SU-DHL-6 (cell line): ENCODE measurements around the gene LAMB2.

Source experiments
- H2AFZ ChIP-seq: fragments of 200-600 bp; sonication (generic); 2 replicates; pipeline ENCODE4 v1.6.1; 2014; ENCODE audit warnings: low read depth, mild to moderate bottlenecking, moderate library complexity, mixed read lengths, antibody characterized with exemption, low read length; ENCODE audit not compliant: severe bottlenecking
- H3F3A ChIP-seq: fragments of 200-600 bp; shearing (Covaris generic); 2 replicates; pipeline ENCODE4 v1.6.0; 2016; ENCODE audit warnings: antibody characterized with exemption, mild to moderate bottlenecking; ENCODE audit not compliant: insufficient read depth
- H3K27ac ChIP-seq: fragments of 200-600 bp; sonication (generic); 2 replicates; pipeline ENCODE4 v1.5.1; 2016; ENCODE audit warnings: low read depth, mild to moderate bottlenecking, low read length, moderate library complexity, mixed read lengths
- H3K27me3 ChIP-seq: fragments of 200-600 bp; sonication (generic), shearing (Covaris generic); 2 replicates; pipeline ENCODE4 v1.6.0; 2014; ENCODE audit warnings: mild to moderate bottlenecking, low read length
- H3K36me3 ChIP-seq: fragments of 200-600 bp; sonication (generic); 2 replicates; pipeline ENCODE4 v1.6.1; 2014; ENCODE audit warnings: mild to moderate bottlenecking, low read length, mixed read lengths
- H3K4me2 ChIP-seq: fragments of 300-600, 200-600 bp; shearing (Covaris generic), sonication (generic); 2 replicates; pipeline ENCODE4 v1.6.0; 2014; ENCODE audit warnings: low read length, low read depth, mild to moderate bottlenecking; ENCODE audit not compliant: poor library complexity, severe bottlenecking
- H3K4me3 ChIP-seq: fragments of 200-600 bp; sonication (generic); 2 replicates; pipeline ENCODE4 v1.5.1; 2014; ENCODE audit warnings: antibody characterized with exemption, low read length, mild to moderate bottlenecking, mixed read lengths; ENCODE audit not compliant: insufficient read depth, poor library complexity, severe bottlenecking
- H3K79me2 ChIP-seq: fragments of 200-600 bp; sonication (generic); 2 replicates; pipeline ENCODE4 v1.6.1; 2014; ENCODE audit warnings: mild to moderate bottlenecking, low read length, moderate library complexity; ENCODE audit not compliant: insufficient read depth
- H3K9ac ChIP-seq: fragments of 200-600 bp; sonication (generic); 2 replicates; pipeline ENCODE4 v1.7.0; 2014; ENCODE audit warnings: mild to moderate bottlenecking, low read length
- H3K9me2 ChIP-seq: fragments of 200-600 bp; sonication (generic); replicated peaks from 2 replicates; pipeline ENCODE4 v1.6.1; 2014; ENCODE audit warnings: low read length; ENCODE audit not compliant: insufficient read depth
- H3K9me3 ChIP-seq: fragments of 200-600 bp; sonication (generic); 2 replicates; pipeline ENCODE4 v1.6.1; 2014; ENCODE audit warnings: low read length, mixed read lengths; ENCODE audit not compliant: insufficient read depth
- H4K20me1 ChIP-seq: fragments of 200-600 bp; sonication (generic); 2 replicates; pipeline ENCODE4 v1.6.1; 2014; ENCODE audit warnings: low read depth, mild to moderate bottlenecking, antibody characterized with exemption, low read length, moderate library complexity, mixed read lengths
- EZH2phosphoT487 ChIP-seq: fragments of 200-600 bp; sonication (generic), shearing (Covaris generic); conservative IDR thresholded peaks from 2 replicates; pipeline ENCODE4 v1.6.1; 2018; ENCODE audit warnings: mild to moderate bottlenecking, antibody characterized with exemption, low read length, moderate library complexity, mixed read lengths
- TF ChIP-seq, protein P1 (sequence below): fragments of 200-600 bp; sonication (generic); IDR thresholded peaks from one replicate; pipeline ENCODE4 v1.5.1; 2017; ENCODE audit warnings: antibody characterized with exemption, mild to moderate bottlenecking, low read length, moderate library complexity; ENCODE audit not compliant: insufficient read depth, poor library complexity, severe bottlenecking

Gene LAMB2

DNA sequence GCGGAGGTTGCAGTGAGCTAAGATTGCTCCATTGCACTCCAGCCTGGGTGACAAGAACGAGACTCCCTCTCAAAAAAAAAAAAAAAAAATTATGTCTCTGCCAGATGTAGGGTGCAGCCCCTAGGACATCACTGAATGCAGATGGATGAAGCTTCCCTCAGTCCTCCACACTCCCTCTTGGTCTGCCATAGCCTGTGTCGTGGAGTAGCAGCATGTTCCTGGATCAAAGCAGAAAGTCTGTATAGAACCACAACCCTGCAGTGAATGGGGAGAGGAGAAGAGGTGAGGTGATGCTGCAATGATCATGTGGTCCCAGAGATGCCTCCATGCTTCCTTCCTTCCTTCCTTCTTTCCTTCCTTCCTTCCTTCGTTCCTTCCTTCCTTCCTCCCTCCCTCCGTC is 15.3 kb upstream of the LAMB2 start:
- Histone ChIP-seq H4K20me1 (no peaks in the 10 kb centered on the region), H3K9me3 (no peaks in the 10 kb centered on the region), H3K79me2 (no peaks in the 10 kb centered on the region), H2AFZ (no peak overlapping the region), H3K27ac (no peak overlapping the region), H3K27me3 (no peaks in the 10 kb centered on the region), H3F3A (no peaks in the 10 kb centered on the region), H3K4me3 (no peak overlapping the region), H3K4me2 (no peak overlapping the region), H3K36me3 (no peaks in the 10 kb centered on the region), H3K9me2 (no peaks in the 10 kb centered on the region), H3K9ac (no peak overlapping the region)
- no peak for TF ChIP-seq EZH2phosphoT487
- TF ChIP-seq, protein P1, sequence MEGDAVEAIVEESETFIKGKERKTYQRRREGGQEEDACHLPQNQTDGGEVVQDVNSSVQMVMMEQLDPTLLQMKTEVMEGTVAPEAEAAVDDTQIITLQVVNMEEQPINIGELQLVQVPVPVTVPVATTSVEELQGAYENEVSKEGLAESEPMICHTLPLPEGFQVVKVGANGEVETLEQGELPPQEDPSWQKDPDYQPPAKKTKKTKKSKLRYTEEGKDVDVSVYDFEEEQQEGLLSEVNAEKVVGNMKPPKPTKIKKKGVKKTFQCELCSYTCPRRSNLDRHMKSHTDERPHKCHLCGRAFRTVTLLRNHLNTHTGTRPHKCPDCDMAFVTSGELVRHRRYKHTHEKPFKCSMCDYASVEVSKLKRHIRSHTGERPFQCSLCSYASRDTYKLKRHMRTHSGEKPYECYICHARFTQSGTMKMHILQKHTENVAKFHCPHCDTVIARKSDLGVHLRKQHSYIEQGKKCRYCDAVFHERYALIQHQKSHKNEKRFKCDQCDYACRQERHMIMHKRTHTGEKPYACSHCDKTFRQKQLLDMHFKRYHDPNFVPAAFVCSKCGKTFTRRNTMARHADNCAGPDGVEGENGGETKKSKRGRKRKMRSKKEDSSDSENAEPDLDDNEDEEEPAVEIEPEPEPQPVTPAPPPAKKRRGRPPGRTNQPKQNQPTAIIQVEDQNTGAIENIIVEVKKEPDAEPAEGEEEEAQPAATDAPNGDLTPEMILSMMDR, result no peak

- Histone ChIP-seq H3F3A (no peaks in the 10 kb centered on the region), H3K9me3 (no peaks in the 10 kb centered on the region), H3K36me3 (no peaks in the 10 kb centered on the region), H2AFZ (no peak overlapping the region), H3K9ac (no peak overlapping the region), H3K9me2 (no peaks in the 10 kb centered on the region), H3K27ac (no peak overlapping the region), H3K27me3 (no peaks in the 10 kb centered on the region), H3K79me2 (no peaks in the 10 kb centered on the region), H4K20me1 (no peaks in the 10 kb centered on the region), H3K4me2 (no peak overlapping the region), H3K4me3 (no peak overlapping the region)
- TF ChIP-seq EZH2phosphoT487, result no peak
- TF ChIP-seq, protein P1, result no peak
Observed at GRCh38 chr3:49140080-49140479, 7.2 kb upstream of the LAMB2 start.

- Histone ChIP-seq H3K4me3 (no peak overlapping the region), H3K27ac (no peak overlapping the region), H2AFZ (no peak overlapping the region), H3K79me2 (no peaks in the 10 kb centered on the region), H3K27me3 (no peaks in the 10 kb centered on the region), H4K20me1 (no peaks in the 10 kb centered on the region), H3K9me3 (no peaks in the 10 kb centered on the region), H3F3A (no peaks in the 10 kb centered on the region), H3K9me2 (no peaks in the 10 kb centered on the region), H3K36me3 (no peaks in the 10 kb centered on the region), H3K9ac (no peak overlapping the region), H3K4me2 (no peak overlapping the region)
- TF ChIP-seq, protein P1, result no peak
- TF ChIP-seq EZH2phosphoT487, result no peak
Observed at GRCh38 chr3:49135499-49135898, 2.6 kb upstream of the LAMB2 start.
